ENCODE results near the gene CYP3A7. TPM values are rescaled to one million over a fixed set of nuclear protein-coding genes. Genes with fewer than 3 reads are reported as not detected.
"Not testable (repeated sequence)": the region's sequence is repeated elsewhere in the genome, so short reads cannot be mapped to it uniquely, and the experiment has no call there.

CYP3A7 gene
- polyA plus RNA-seq, 2 of the 4 experiments (the other 2 are of a cell fraction) = 0.14 to 0.16 TPM

GRCh38 chr7:99666013-99666395 is 69.0 kb downstream of the CYP3A7 start:
- H3K4me2 ChIP-seq = no peak overlapping the region
- ATAC-seq (no peak), FAIRE-seq (no peak), DNase-seq (ENCODE audit: low read depth in 1 of 2, low spot score in 1 of 2) (no peak)
- H3K27ac ChIP-seq = no peak overlapping the region
- WGBS (ENCODE audit: missing lambda C conversion rate) = 85% methylated on average over 1 of the region's 1 CpG
- no peaks in the 10 kb centered on the region for H3K9me3 ChIP-seq
- H3K4me1 ChIP-seq = no peaks in the 10 kb centered on the region
- CTCF ChIA-PET = interaction anchor here (1.6 kb wide), 1 partner anchor 29 kb away, joined by 3 read pairs; no protein-coding TSS in a partner anchor
- no peak overlapping the region for H3K4me3 ChIP-seq
- TF ChIP-seq ESRRA (IDR thresholded peaks at IDR 0.05; ENCODE audit: borderline replicate concordance, low read length) = no peak
- no peak for TF ChIP-seq MAX (IDR thresholded peaks at IDR 0.05)
- no peak for TF ChIP-seq POLR2A (IDR thresholded peaks at IDR 0.05; ENCODE audit: low read length)
- TF ChIP-seq KDM5A (IDR thresholded peaks at IDR 0.05) = no peak
- POLR2A ChIA-PET = no interaction called here

GRCh38 chr7:99665312-99666012 is 69.5 kb downstream of the CYP3A7 start:
- POLR2A ChIA-PET = no interaction called here
- ATAC-seq (no peak), DNase-seq (ENCODE audit: low read depth in 1 of 2, low spot score in 1 of 2) (no peak), FAIRE-seq (no peak)
- H3K27ac ChIP-seq = no peak overlapping the region
- no peak for TF ChIP-seq HEYL (CRISPR knock-in tag; IDR thresholded peaks at IDR 0.05)
- no peak for TF ChIP-seq NR3C1 (IDR thresholded peaks at IDR 0.05)
- TF ChIP-seq NPAS2 (CRISPR knock-in tag; IDR thresholded peaks at IDR 0.05; ENCODE audit: borderline replicate concordance) = no peak
- TF ChIP-seq ZFP36 (IDR thresholded peaks at IDR 0.05; ENCODE audit: borderline replicate concordance, partially characterized antibody) = no peak
- no peak for TF ChIP-seq EHMT2 (IDR thresholded peaks at IDR 0.05; ENCODE audit: low read depth)
- TF ChIP-seq ZNF302 (CRISPR knock-in tag; IDR thresholded peaks at IDR 0.05) = no peak
- no peak for TF ChIP-seq E2F6 (IDR thresholded peaks at IDR 0.05; ENCODE audit: borderline replicate concordance, low read depth)
- no peak for TF ChIP-seq FOXS1 (CRISPR knock-in tag; IDR thresholded peaks at IDR 0.05)
- no peak for TF ChIP-seq SMC3 (IDR thresholded peaks at IDR 0.05)
- TF ChIP-seq MAX (IDR thresholded peaks at IDR 0.05) = no peak
- no peak for TF ChIP-seq KDM5A (IDR thresholded peaks at IDR 0.05)
- no peak for TF ChIP-seq USF2 (IDR thresholded peaks at IDR 0.05)
- no peak for TF ChIP-seq ATOH8 (CRISPR knock-in tag; IDR thresholded peaks at IDR 0.05; ENCODE audit: low read depth)
- no peak for TF ChIP-seq FOSB (CRISPR knock-in tag; IDR thresholded peaks at IDR 0.05)
- no peak for TF ChIP-seq HOXB5 (CRISPR knock-in tag; IDR thresholded peaks at IDR 0.05)
- no peak overlapping the region for H3K4me2 ChIP-seq
- no peaks in the 10 kb centered on the region for H3K4me1 ChIP-seq
- CTCF ChIA-PET = interaction anchor here (1.6 kb wide), 1 partner anchor 30 kb away, joined by 3 read pairs; no protein-coding TSS in a partner anchor
- no peak overlapping the region for H3K4me3 ChIP-seq
- no peaks in the 10 kb centered on the region for H3K9me3 ChIP-seq
- WGBS (ENCODE audit: missing lambda C conversion rate) = 94% methylated on average over 3 of the region's 3 CpGs

GRCh38 chr7:99657879-99658278 is 77.1 kb downstream of the CYP3A7 start:
- H3K4me1 ChIP-seq; DNase-seq (ENCODE audit: low read depth in 1 of 2, low spot score in 1 of 2); H3K4me2 ChIP-seq; CTCF ChIA-PET; H3K9me3 ChIP-seq; FAIRE-seq; ATAC-seq; POLR2A ChIA-PET; H3K4me3 ChIP-seq; H3K27ac ChIP-seq: not testable (repeated sequence)
- 64% methylated on average over 5 of the region's 5 CpGs for WGBS (ENCODE audit: missing lambda C conversion rate)

Small RNA genes lying within 50 kb of the gene (small RNA-seq; reads per million reads assigned to genes)
- gene CYP3A51P (0 reads per million in 6 experiments), gene CYP3A7-CYP3A51P (0 reads per million in 6 experiments)

Other genes starting within 250 kb of the CYP3A7 start
- 12.8 and 13.9 TPM in 2 replicates for gene ZNF394, start 234.9 kb downstream of the CYP3A7 start, polyA plus RNA-seq (2011; rRNA removed)
- gene ZNF394, start 234.9 kb downstream of the CYP3A7 start, polyA plus RNA-seq (2017; fragmentation: RNase III; extraction: RNeasy Plus Mini Kit Qiagen cat#74134 plus additional on column Dnase treatment) = 12.2 to 14.9 TPM (median 13.6 TPM) in 3 replicates
- 14.1 and 15.7 TPM in 2 replicates for gene ZKSCAN5, start 230.5 kb downstream of the CYP3A7 start, polyA plus RNA-seq (2011; rRNA removed)
- 7.2 to 8.3 TPM (median 8.2 TPM) in 3 replicates for gene ZKSCAN5, start 230.5 kb downstream of the CYP3A7 start, polyA plus RNA-seq (2017; fragmentation: RNase III; extraction: RNeasy Plus Mini Kit Qiagen cat#74134 plus additional on column Dnase treatment)
- gene FAM200A, start 183.1 kb downstream of the CYP3A7 start, polyA plus RNA-seq (2011; rRNA removed) = 7.5 and 9.8 TPM in 2 replicates
- 5.3 to 6.1 TPM (median 5.9 TPM) in 3 replicates for gene FAM200A, start 183.1 kb downstream of the CYP3A7 start, polyA plus RNA-seq (2017; fragmentation: RNase III; extraction: RNeasy Plus Mini Kit Qiagen cat#74134 plus additional on column Dnase treatment)
- gene ZNF655, start 176.6 kb downstream of the CYP3A7 start, polyA plus RNA-seq (2011; rRNA removed) = 78.4 and 85.1 TPM in 2 replicates
- gene ZNF655, start 176.6 kb downstream of the CYP3A7 start, polyA plus RNA-seq (2017; fragmentation: RNase III; extraction: RNeasy Plus Mini Kit Qiagen cat#74134 plus additional on column Dnase treatment) = 56.1 to 67.8 TPM (median 56.5 TPM) in 3 replicates
- 5.4 and 7.7 TPM in 2 replicates for gene TMEM225B, start 136.9 kb downstream of the CYP3A7 start, polyA plus RNA-seq (2011; rRNA removed)
- 0.59 to 0.70 TPM (median 0.59 TPM) in 3 replicates for gene TMEM225B, start 136.9 kb downstream of the CYP3A7 start, polyA plus RNA-seq (2017; fragmentation: RNase III; extraction: RNeasy Plus Mini Kit Qiagen cat#74134 plus additional on column Dnase treatment)
- gene ZSCAN25, start 118.2 kb downstream of the CYP3A7 start, polyA plus RNA-seq (2011; rRNA removed) = 9.3 and 10.1 TPM in 2 replicates
- 6.3 to 7.5 TPM (median 6.4 TPM) in 3 replicates for gene ZSCAN25, start 118.2 kb downstream of the CYP3A7 start, polyA plus RNA-seq (2017; fragmentation: RNase III; extraction: RNeasy Plus Mini Kit Qiagen cat#74134 plus additional on column Dnase treatment)
- gene CYP3A5, start 55.2 kb downstream of the CYP3A7 start, polyA plus RNA-seq (2011; rRNA removed) = 9.7 and 12.2 TPM in 2 replicates
- 2.2 to 2.3 TPM (median 2.3 TPM) in 3 replicates for gene CYP3A5, start 55.2 kb downstream of the CYP3A7 start, polyA plus RNA-seq (2017; fragmentation: RNase III; extraction: RNeasy Plus Mini Kit Qiagen cat#74134 plus additional on column Dnase treatment)
- not detected in 2 replicates for gene CYP3A4, start 49.0 kb upstream of the CYP3A7 start, polyA plus RNA-seq (2011; rRNA removed)
- 0.03 TPM in 1 of 3 replicates, not detected in the others for gene CYP3A4, start 49.0 kb upstream of the CYP3A7 start, polyA plus RNA-seq (2017; fragmentation: RNase III; extraction: RNeasy Plus Mini Kit Qiagen cat#74134 plus additional on column Dnase treatment)
- not detected in 2 replicates for gene CYP3A43, start 92.8 kb upstream of the CYP3A7 start, polyA plus RNA-seq (2011; rRNA removed)
- gene CYP3A43, start 92.8 kb upstream of the CYP3A7 start, polyA plus RNA-seq (2017; fragmentation: RNase III; extraction: RNeasy Plus Mini Kit Qiagen cat#74134 plus additional on column Dnase treatment) = not detected in 3 replicates
- gene OR2AE1, start 141.8 kb upstream of the CYP3A7 start, polyA plus RNA-seq (2011; rRNA removed) = 0.09 and 0.15 TPM in 2 replicates
- not detected in 3 replicates for gene OR2AE1, start 141.8 kb upstream of the CYP3A7 start, polyA plus RNA-seq (2017; fragmentation: RNase III; extraction: RNeasy Plus Mini Kit Qiagen cat#74134 plus additional on column Dnase treatment)
- 33.8 and 34.3 TPM in 2 replicates for gene TRIM4, start 184.3 kb upstream of the CYP3A7 start, polyA plus RNA-seq (2011; rRNA removed)
- gene TRIM4, start 184.3 kb upstream of the CYP3A7 start, polyA plus RNA-seq (2017; fragmentation: RNase III; extraction: RNeasy Plus Mini Kit Qiagen cat#74134 plus additional on column Dnase treatment) = 25.6 to 26.5 TPM (median 25.9 TPM) in 3 replicates
- gene GJC3, start 194.4 kb upstream of the CYP3A7 start, polyA plus RNA-seq (2011; rRNA removed) = 0.30 and 0.36 TPM in 2 replicates
- gene GJC3, start 194.4 kb upstream of the CYP3A7 start, polyA plus RNA-seq (2017; fragmentation: RNase III; extraction: RNeasy Plus Mini Kit Qiagen cat#74134 plus additional on column Dnase treatment) = 0.10 to 0.20 TPM in 2 of 3 replicates, not detected in the other
- 0.13 and 0.48 TPM in 2 replicates for gene AZGP1, start 240.8 kb upstream of the CYP3A7 start, polyA plus RNA-seq (2011; rRNA removed)
- 0.07 TPM in 1 of 3 replicates, not detected in the others for gene AZGP1, start 240.8 kb upstream of the CYP3A7 start, polyA plus RNA-seq (2017; fragmentation: RNase III; extraction: RNeasy Plus Mini Kit Qiagen cat#74134 plus additional on column Dnase treatment)

Data from A549 (cell line).